Liver (tissue), 9 donors: Measurements from ENCODE around the gene NHLRC2. TPM values are rescaled to one million over a fixed set of nuclear protein-coding genes. Genes with fewer than 3 reads are reported as not detected.
A peak's percentile ranks its signal among the peaks of the same experiment; 100 is the strongest.

Experiments used
- DNase-seq: peaks from one replicate; pipeline ENCODE4 v3.0.0-alpha.2; 2017; ENCODE audit warnings: low spot score
- H3K27ac ChIP-seq, 2 donors: one replicate each; pipeline ENCODE4 v1.7.0; 2013; ENCODE audit warnings: inconsistent platforms in 2 of 2, low read length in 2 of 2, control low read depth in 1 of 2, low read depth in 1 of 2, mild to moderate bottlenecking in 1 of 2
- H3K27me3 ChIP-seq, 4 donors: one replicate each; pipeline versions ENCODE4 v1.6.1 to v1.7.0; 2013; ENCODE audit warnings: low read length in 3 of 4, inconsistent platforms in 1 of 4, mild to moderate bottlenecking in 1 of 4, moderate library complexity in 1 of 4; ENCODE audit not compliant: control insufficient read depth in 4 of 4, insufficient read depth in 4 of 4
- H3K36me3 ChIP-seq, 4 donors: one replicate each; pipeline versions ENCODE4 v1.6.1 to v1.7.0; 2013; ENCODE audit warnings: low read length in 3 of 4, mild to moderate bottlenecking in 3 of 4, low read depth in 1 of 4, moderate library complexity in 1 of 4; ENCODE audit not compliant: control insufficient read depth in 4 of 4, insufficient read depth in 3 of 4
- H3K4me1 ChIP-seq, 4 donors: one replicate each; pipeline versions ENCODE4 v1.6.1 to v1.7.0; 2013; ENCODE audit warnings: low read length in 3 of 4, mild to moderate bottlenecking in 3 of 4, moderate library complexity in 1 of 4; ENCODE audit not compliant: control insufficient read depth in 4 of 4, insufficient read depth in 4 of 4
- H3K4me3 ChIP-seq, 3 donors: one replicate each; pipeline versions ENCODE4 v1.6.1 to v1.7.0; 2013; ENCODE audit warnings: low read length in 3 of 3, control low read depth in 1 of 3, low read depth in 1 of 3, mild to moderate bottlenecking in 1 of 3
- H3K9ac ChIP-seq, 2 donors: one replicate each; pipeline ENCODE4 v1.7.0; 2013; ENCODE audit warnings: low read length in 2 of 2, mild to moderate bottlenecking in 2 of 2, moderate library complexity in 2 of 2, control low read depth in 1 of 2, low read depth in 1 of 2
- H3K9me3 ChIP-seq, 4 donors: one replicate each; pipeline versions ENCODE4 v1.6.1 to v1.7.0; 2013; ENCODE audit warnings: low read length in 3 of 4; ENCODE audit not compliant: control insufficient read depth in 4 of 4
- ATF3 ChIP-seq: IDR thresholded peaks from 2 replicates; pipeline ENCODE4 v1.6.1; 2016; ENCODE audit warnings: antibody characterized with exemption
- CTCF ChIP-seq: fragments of 150-350 bp; IDR thresholded peaks from 2 replicates; pipeline ENCODE4 v1.5.1; 2017; ENCODE audit warnings: improper control_type of control experiment, low read depth, low read length; ENCODE audit not compliant: missing input control
- EGR1 ChIP-seq, 2 donors: IDR thresholded peaks; 2 replicates each; pipeline ENCODE4 v1.6.1; 2016 to 2018; ENCODE audit warnings: antibody characterized with exemption in 2 of 2, low read depth in 2 of 2
- FOXA1 ChIP-seq: IDR thresholded peaks from 2 replicates; pipeline ENCODE4 v1.6.1; 2016; ENCODE audit warnings: antibody characterized with exemption
- FOXA2 ChIP-seq: IDR thresholded peaks from 2 replicates; pipeline ENCODE4 v1.6.1; 2016; ENCODE audit warnings: antibody characterized with exemption
- GABPA ChIP-seq, 2 donors: IDR thresholded peaks in 1 of 2; conservative IDR thresholded peaks in 1 of 2; 2 replicates each; pipeline ENCODE4 v1.6.1; 2016; ENCODE audit warnings: antibody characterized with exemption in 2 of 2, mild to moderate bottlenecking in 1 of 2, moderate library complexity in 1 of 2
- HNF4A ChIP-seq, 2 donors: conservative IDR thresholded peaks; 2 replicates each; pipeline ENCODE4 v1.6.1; 2016; ENCODE audit warnings: antibody characterized with exemption in 2 of 2, mild to moderate bottlenecking in 2 of 2
- HNF4G ChIP-seq: IDR thresholded peaks from 2 replicates; pipeline ENCODE4 v1.6.1; 2016; ENCODE audit warnings: antibody characterized with exemption
- JUND ChIP-seq, 2 donors: IDR thresholded peaks; 2 replicates each; pipeline ENCODE4 v1.6.1; 2016; ENCODE audit warnings: antibody characterized with exemption in 2 of 2
- MAX ChIP-seq: IDR thresholded peaks from 2 replicates; pipeline ENCODE4 v1.6.1; 2016; ENCODE audit warnings: antibody characterized with exemption
- NR2F2 ChIP-seq: IDR thresholded peaks from 2 replicates; pipeline ENCODE4 v1.6.1; 2016; ENCODE audit warnings: antibody characterized with exemption
- REST ChIP-seq: IDR thresholded peaks from 2 replicates; pipeline ENCODE4 v1.6.1; 2016; ENCODE audit warnings: antibody characterized with exemption, mild to moderate bottlenecking
- RXRA ChIP-seq, 2 donors: IDR thresholded peaks; 2 replicates each; pipeline ENCODE4 v1.6.1; 2017 to 2018; ENCODE audit warnings: antibody characterized with exemption in 2 of 2, mild to moderate bottlenecking in 1 of 2
- SP1 ChIP-seq: IDR thresholded peaks from 2 replicates; pipeline ENCODE4 v1.6.1; 2018; ENCODE audit warnings: antibody characterized with exemption, mild to moderate bottlenecking
- TAF1 ChIP-seq: conservative IDR thresholded peaks from 2 replicates; pipeline ENCODE4 v1.6.1; 2016; ENCODE audit warnings: antibody characterized with exemption, mild to moderate bottlenecking
- ZBTB33 ChIP-seq: IDR thresholded peaks from 2 replicates; pipeline ENCODE4 v1.6.1; 2016; ENCODE audit warnings: antibody characterized with exemption
- WGBS: extraction: QIAGEN DNeasy Blood & Tissue Kit; methylation state at CpG from one replicate; pipeline ENCODE4 v1.1.7; 2013; 5-methylcytosine and 5-hydroxymethylcytosine counted together
- polyA plus RNA-seq, 2 donors: library from polyadenylated mRNA; stranded (reverse) in 1 of 2; unstranded in 1 of 2; fragments of 200-250 nt in 1 of 2; fragments of >200 nt in 1 of 2; fragmentation: Nextera tagmentation in 1 of 2; extraction: Ambion mirVana in 1 of 2; gene quantifications; one replicate each; pipeline versions ENCODE4 v1.2.1 to v1.2.3, GENCODE V29; 2013 to 2015
- total RNA-seq, 2 donors: library from RNA; depleted of rRNA; stranded (reverse); fragments of >200 nt; gene quantifications; one replicate each; pipeline ENCODE4 v1.2.3, GENCODE V29; 2014
- donor health status: healthy.
- donor health status: healthy.
- donor health status: healthy.
- donor health status: healthy.
- donor health status: healthy.

The NHLRC2 gene
- total and polyA plus RNA-seq, 4 donors = 2.3 to 14.2 (median 7.4) TPM

GRCh38 chr10:113937258-113937657 lies 82.8 kb downstream of the NHLRC2 start:
- no peak for DNase-seq
- no peaks in the 10 kb centered on the region for H3K36me3 ChIP-seq
- no peak overlapping the region for H3K4me3 ChIP-seq
- H3K9ac ChIP-seq = peak overlapping the region in 1 of 2 donors; percentile 47
- H3K4me1 ChIP-seq = peaks cover 7 to 29% (median 10%) of the 10 kb centered on the region in 4 donors
- TF ChIP-seq REST (no peak), CTCF (no peak), SP1 (no peak), MAX (no peak), EGR1 (IDR thresholded peaks at IDR 0.05; ENCODE audit: low read depth in 2 of 2) (no peak), TAF1 (no peak), ATF3 (no peak)
- peak overlapping the region; percentile 77 to 86 for H3K27ac ChIP-seq
- H3K9me3 ChIP-seq = no peaks in the 10 kb centered on the region
- no peaks in the 10 kb centered on the region for H3K27me3 ChIP-seq

- DNase-seq = no peak
- Histone ChIP-seq H3K4me1 (peaks cover 7 to 29% (median 10%) of the 10 kb centered on the region in 4 donors), H3K27ac (peak overlapping the region; percentile 77 to 86), H3K9ac (no peak overlapping the region), H3K4me3 (no peak overlapping the region), H3K36me3 (no peaks in the 10 kb centered on the region), H3K9me3 (no peaks in the 10 kb centered on the region), H3K27me3 (no peaks in the 10 kb centered on the region)
- WGBS = 25% methylated on average over 7 of the region's 7 CpGs
- TF ChIP-seq TAF1 (no peak), MAX (peak; percentile 68), ATF3 (peak; percentile 72), RXRA (IDR thresholded peaks at IDR 0.05) (peak; percentile 80 to 94), HNF4A (conservative IDR thresholded peaks at IDR 0.05) (peak; percentile 49 to 70), FOXA2 (peak; percentile 84), REST (peak; percentile 90), GABPA (IDR thresholded peaks at IDR 0.05 in 1 of 2, conservative IDR thresholded peaks at IDR 0.05 in 1 of 2) (peak in 1 of 2 donors; percentile 14), EGR1 (IDR thresholded peaks at IDR 0.05; ENCODE audit: low read depth in 2 of 2) (peak in 1 of 2 donors; percentile 76), JUND (IDR thresholded peaks at IDR 0.05) (peak; percentile 79 to 82), FOXA1 (peak; percentile 81), NR2F2 (no peak), CTCF (no peak), HNF4G (no peak), ZBTB33 (peak; percentile 96), SP1 (peak; percentile 84)
Observed at GRCh38 chr10:113937756-113938155, 83.3 kb downstream of the NHLRC2 start.
